Panc1 (cell line): ENCODE data around the gene ZBTB8A. TPM values are rescaled to one million over a fixed set of nuclear protein-coding genes. Genes with fewer than 3 reads are reported as not detected.
A peak's percentile ranks its signal among the peaks of the same experiment; 100 is the strongest.

Source experiments
- ATAC-seq: fragments of 200-7000 bp; cut with Tn5 transposase; 2 replicates; pipeline ENCODE4 v1.9.1; 2020; ENCODE audit warnings: mild to moderate bottlenecking, moderate library complexity
- BruUV-seq: library from RNA; stranded (reverse); fragments of 400-500 nt; replicated peaks from 2 replicates; lab custom pipeline; 2021; lab: Mats Ljungman, UMichigan
- CTCF ChIA-PET: fragments of 300-600 bp; sonication (Branson Sonifier 250); formaldehyde crosslinking; loops from one replicate; lab custom pipeline; 2022; ENCODE audit warnings: antibody characterized with exemption; lab: Charles Lee
- POLR2A ChIA-PET: fragments of 300-600 bp; sonication (Branson Sonifier 250); formaldehyde crosslinking; loops from one replicate; lab custom pipeline; 2022; ENCODE audit warnings: antibody characterized with exemption; lab: Charles Lee
- DNase-seq: peaks from one replicate; pipeline ENCODE4 v3.0.0-alpha.2; 2010; ENCODE audit warnings: low read depth, low spot score
- H3K27ac ChIP-seq: 2 replicates; pipeline ENCODE4 v1.5.1; 2011; ENCODE audit warnings: mild to moderate bottlenecking, low read length, inconsistent platforms
- H3K27me3 ChIP-seq: fragments of 200-500 bp; sonication (Bioruptor generic); 2 replicates; pipeline ENCODE4 v1.6.0; 2014; ENCODE audit warnings: low read length, inconsistent platforms; ENCODE audit not compliant: control insufficient read depth, insufficient read depth
- H3K36me3 ChIP-seq: fragments of 200-500 bp; sonication (Bioruptor generic); 2 replicates; pipeline ENCODE4 v1.5.1; 2014; ENCODE audit warnings: inconsistent platforms, mild to moderate bottlenecking, low read length, moderate library complexity; ENCODE audit not compliant: control insufficient read depth, insufficient read depth
- H3K4me1 ChIP-seq: 2 replicates; pipeline ENCODE4 v1.5.1; 2011; ENCODE audit warnings: inconsistent platforms, mild to moderate bottlenecking, low read length, moderate library complexity; ENCODE audit not compliant: control insufficient read depth, insufficient read depth
- H3K4me3 ChIP-seq, 2 experiments: 2 replicates each; pipeline ENCODE4 v1.5.1; 2011 to 2012; ENCODE audit warnings: low read depth in 2 of 2, low read length in 2 of 2, mild to moderate bottlenecking in 2 of 2, inconsistent platforms in 1 of 2, moderate library complexity in 1 of 2
- H3K9me3 ChIP-seq: fragments of 200-500 bp; sonication (Bioruptor generic); 2 replicates; pipeline ENCODE4 v1.5.1; 2014; ENCODE audit warnings: low read depth, mild to moderate bottlenecking, inconsistent platforms, low read length, moderate library complexity; ENCODE audit not compliant: control insufficient read depth, insufficient read depth
- CTCF ChIP-seq: fragments of 450-650 bp; IDR thresholded peaks from 2 replicates; pipeline ENCODE4 v1.5.1; 2017; ENCODE audit warnings: mild to moderate bottlenecking
- POLR2AphosphoS5 ChIP-seq: IDR thresholded peaks from 2 replicates; pipeline ENCODE4 v1.6.1; 2012; ENCODE audit warnings: mild to moderate bottlenecking, low read depth, low read length, moderate library complexity
- REST ChIP-seq, 2 experiments: IDR thresholded peaks; 2 replicates each; pipeline ENCODE4 v1.6.1; 2011 to 2012; ENCODE audit warnings: low read depth in 2 of 2, control low read depth in 1 of 2, low read length in 1 of 2, mild to moderate bottlenecking in 1 of 2, moderate library complexity in 1 of 2; ENCODE audit not compliant: insufficient read depth in 1 of 2
- SIN3A ChIP-seq: IDR thresholded peaks from 2 replicates; pipeline ENCODE4 v1.6.1; 2012; ENCODE audit warnings: low read depth, mild to moderate bottlenecking, low read length, moderate library complexity, borderline replicate concordance; ENCODE audit not compliant: insufficient read depth
- TCF7L2 ChIP-seq: IDR thresholded peaks from 2 replicates; pipeline ENCODE4 v1.6.1; 2011; ENCODE audit warnings: mild to moderate bottlenecking, low read depth, low read length, inconsistent platforms
- in situ Hi-C: cut with HindIII; loops from 2 replicates; pipeline ENCODE4 v1.10.0; 2016; ENCODE audit warnings: low sequenced_read_pairs, low pct_unique_long_range_greater_than_20kb
- intact Hi-C: fragments of 100-400 bp; cut with micrococcal nuclease; formaldehyde crosslinking; loops from one replicate; pipeline ENCODE4 v1.10.0; 2022; ENCODE audit not compliant: unreplicated experiment
- total RNA-seq: library from RNA; stranded (reverse); gene quantifications from one replicate; pipeline ENCODE4 v1.2.1, GENCODE V29; 2021; ENCODE audit not compliant: unreplicated experiment

The ZBTB8A gene
- total RNA-seq, 1 experiment from 2014 or later, result 6.5 TPM

- no TSS peak for BruUV-seq
- ATAC-seq (no peak), DNase-seq (no peak)
- TF ChIP-seq POLR2AphosphoS5, result no peak
- TF ChIP-seq SIN3A, result no peak
- TF ChIP-seq CTCF, result no peak
- TF ChIP-seq TCF7L2, result no peak
- TF ChIP-seq REST (IDR thresholded peaks at IDR 0.05; ENCODE audit: insufficient read depth in 1 of 2, low read depth in 2 of 2, low read length in 1 of 2), result no peak
- no peaks in the 10 kb centered on the region for H3K36me3 ChIP-seq
- H3K27me3 ChIP-seq, result no peaks in the 10 kb centered on the region
- ChIA-PET CTCF (no interaction called here), POLR2A (no interaction called here)
- no peaks in the 10 kb centered on the region for H3K9me3 ChIP-seq
- H3K27ac ChIP-seq, result no peak overlapping the region
- in situ Hi-C loops (no loop called here), intact Hi-C loops (no loop called here)
- H3K4me3 ChIP-seq, result no peak overlapping the region
- H3K4me1 ChIP-seq, result no peaks in the 10 kb centered on the region; the same call in 1 of the 2 replicates
Measured at GRCh38 chr1:32498751-32499150, 40.5 kb upstream of the ZBTB8A start.

- no peaks in the 10 kb centered on the region for H3K27me3 ChIP-seq
Measured at GRCh38 chr1:32500387-32501209, 38.6 kb upstream of the ZBTB8A start.

More at GRCh38 chr1:32500387-32501209, 38.6 kb upstream of the ZBTB8A start:
- no peak for DNase-seq
- ChIA-PET POLR2A (no interaction called here), CTCF (interaction anchor here (0.6 kb wide), 1 partner anchor 427 kb away, joined by 3 read pairs; no protein-coding TSS in a partner anchor)
- TF ChIP-seq SIN3A (peak; percentile 56; the same call in 1 of the 2 replicates), TCF7L2 (no peak), POLR2AphosphoS5 (peak; percentile 40; the same call in 1 of the 2 replicates), REST (IDR thresholded peaks at IDR 0.05; ENCODE audit: insufficient read depth in 1 of 2, low read depth in 2 of 2, low read length in 1 of 2) (no peak), CTCF (no peak; the same call in 1 of the 2 replicates)
- peak; percentile 96 for ATAC-seq
- H3K4me3 ChIP-seq, result peak overlapping the region; percentile 48 to 79
- in situ Hi-C loops (no loop called here), intact Hi-C loops (no loop called here)
- no peaks in the 10 kb centered on the region for H3K9me3 ChIP-seq
- H3K36me3 ChIP-seq, result no peaks in the 10 kb centered on the region
- no TSS peak for BruUV-seq
- H3K4me1 ChIP-seq, result no peaks in the 10 kb centered on the region; the same call in 1 of the 2 replicates
- H3K27ac ChIP-seq, result peak overlapping the region; percentile 71
